WTC11 (cell line): ENCODE measurements around the gene KANSL1L. TPM values are rescaled to one million over a fixed set of nuclear protein-coding genes. Genes with fewer than 3 reads are reported as not detected.
A peak's percentile ranks its signal among the peaks of the same experiment; 100 is the strongest.

Experiments used
- ATAC-seq: fragments of 200-7000 bp; cut with Tn5 transposase; 2 replicates; pipeline ENCODE4 v1.10.0; 2021; ENCODE audit warnings: mild to moderate bottlenecking, moderate library complexity
- CTCF ChIA-PET: fragments of 300-600 bp; sonication (Branson Sonifier 250); formaldehyde crosslinking; loops from one replicate; lab custom pipeline; 2021; ENCODE audit warnings: antibody characterized with exemption; lab: Charles Lee
- POLR2A ChIA-PET: fragments of 350-600 bp; sonication (Branson Sonifier 250); formaldehyde crosslinking; loops from one replicate; lab custom pipeline; 2021; ENCODE audit warnings: antibody characterized with exemption; lab: Charles Lee
- DNase-seq: peaks from one replicate; pipeline ENCODE4 v3.0.0; 2021; ENCODE audit warnings: low spot score
- H3K27ac Mint-ChIP-seq: 2 replicates; pipeline ENCODE4 v1.8.0; 2021; ENCODE audit warnings: mixed read lengths
- H3K27me3 Mint-ChIP-seq: 2 replicates; pipeline ENCODE4 v1.8.0; 2021; ENCODE audit warnings: low read depth, mild to moderate bottlenecking, moderate library complexity, mixed read lengths
- H3K36me3 Mint-ChIP-seq: 2 replicates; pipeline ENCODE4 v1.8.0; 2021; ENCODE audit warnings: mixed read lengths
- H3K4me1 Mint-ChIP-seq: 2 replicates; pipeline ENCODE4 v1.8.0; 2022; ENCODE audit warnings: mixed read lengths
- H3K4me3 Mint-ChIP-seq: 2 replicates; pipeline ENCODE4 v1.8.0; 2021; ENCODE audit warnings: mild to moderate bottlenecking, moderate library complexity, mixed read lengths
- H3K9me3 Mint-ChIP-seq: 2 replicates; pipeline ENCODE4 v1.8.0; 2021; ENCODE audit warnings: mixed read lengths
- AR ChIP-seq: fragments of 250-450 bp; sonication (Bioruptor Pico); IDR thresholded peaks from 2 replicates; pipeline ENCODE4 v1.9.0; 2021; ENCODE audit warnings: mild to moderate bottlenecking
- CBFB ChIP-seq: sonication (generic); formaldehyde crosslinking; IDR thresholded peaks from 2 replicates; pipeline ENCODE4 v1.8.1; 2022; ENCODE audit warnings: mild to moderate bottlenecking, low read depth, missing genetic modification reagents
- FOXP4 ChIP-seq: sonication (generic); formaldehyde crosslinking; IDR thresholded peaks from 2 replicates; pipeline ENCODE4 v1.8.0; 2022; ENCODE audit warnings: mild to moderate bottlenecking, missing genetic modification reagents
- NR1H2 ChIP-seq: sonication (generic); formaldehyde crosslinking; IDR thresholded peaks from 2 replicates; pipeline ENCODE4 v1.9.0; 2021; ENCODE audit warnings: mild to moderate bottlenecking, moderate library complexity, missing genetic modification reagents
- NR2C2 ChIP-seq: sonication (generic); formaldehyde crosslinking; IDR thresholded peaks from 2 replicates; pipeline ENCODE4 v1.8.0; 2022; ENCODE audit warnings: mild to moderate bottlenecking, missing genetic modification reagents
- PRDM15 ChIP-seq: sonication (generic); formaldehyde crosslinking; IDR thresholded peaks from 2 replicates; pipeline ENCODE4 v1.8.0; 2022; ENCODE audit warnings: missing genetic modification reagents
- PREB ChIP-seq: sonication (generic); formaldehyde crosslinking; IDR thresholded peaks from 2 replicates; pipeline ENCODE4 v1.8.1; 2022; ENCODE audit warnings: mild to moderate bottlenecking, missing genetic modification reagents, moderate library complexity, borderline replicate concordance
- STAT6 ChIP-seq: sonication (generic); formaldehyde crosslinking; conservative IDR thresholded peaks from 2 replicates; pipeline ENCODE4 v1.8.1; 2023; ENCODE audit warnings: mild to moderate bottlenecking, low read depth, missing genetic modification reagents, moderate library complexity
- TEAD1 ChIP-seq: sonication (generic); formaldehyde crosslinking; IDR thresholded peaks from 2 replicates; pipeline ENCODE4 v1.8.0; 2022; ENCODE audit warnings: mild to moderate bottlenecking, missing genetic modification reagents
- TP53 ChIP-seq: sonication (generic); formaldehyde crosslinking; IDR thresholded peaks from 2 replicates; pipeline ENCODE4 v1.8.1; 2023; ENCODE audit warnings: mild to moderate bottlenecking, missing genetic modification reagents
- ZBTB21 ChIP-seq: sonication (generic); formaldehyde crosslinking; IDR thresholded peaks from 2 replicates; pipeline ENCODE4 v1.8.1; 2023; ENCODE audit warnings: mild to moderate bottlenecking, missing genetic modification reagents, borderline replicate concordance
- ZNF121 ChIP-seq: sonication (generic); formaldehyde crosslinking; IDR thresholded peaks from 2 replicates; pipeline ENCODE4 v1.8.0; 2023; ENCODE audit warnings: missing genetic modification reagents
- ZNF416 ChIP-seq: fragments of 250-450 bp; sonication (Bioruptor Pico); IDR thresholded peaks from 2 replicates; pipeline ENCODE4 v1.9.0; 2021; ENCODE audit warnings: mild to moderate bottlenecking, inconsistent platforms
- ZNF425 ChIP-seq: fragments of 250-450 bp; sonication (Bioruptor Pico); conservative IDR thresholded peaks from 2 replicates; pipeline ENCODE4 v1.9.0; 2021; ENCODE audit warnings: mild to moderate bottlenecking
- total RNA-seq: library from RNA; stranded (reverse); gene quantifications from 3 replicates; pipeline ENCODE4 v1.2.3, GENCODE V29; 2021

KANSL1L gene
- total RNA-seq, 1 experiment from 2014 or later, result 11.4 TPM

- POLR2A ChIA-PET, result no interaction called here
- peaks cover 29% of the 10 kb centered on the region for H3K36me3 Mint-ChIP-seq
- TF ChIP-seq AR (CRISPR knock-in tag) (no peak), STAT6 (CRISPR knock-in tag) (no peak), ZBTB21 (CRISPR knock-in tag) (no peak), TP53 (CRISPR knock-in tag) (no peak), FOXP4 (CRISPR knock-in tag) (no peak), ZNF416 (no peak), ZNF425 (no peak), PRDM15 (CRISPR knock-in tag) (no peak), NR1H2 (no peak), TEAD1 (CRISPR knock-in tag) (no peak), PREB (CRISPR knock-in tag) (no peak), NR2C2 (CRISPR knock-in tag) (no peak), CBFB (no peak), ZNF121 (CRISPR knock-in tag) (no peak)
- TF ChIP-seq, all 79 proteins: peak for 0
- H3K4me1 Mint-ChIP-seq, result peaks cover 13% of the 10 kb centered on the region
- ATAC-seq (no peak; the same call in 1 of the 2 replicates), DNase-seq (no peak)
- no peak overlapping the region for H3K4me3 Mint-ChIP-seq
- H3K27me3 Mint-ChIP-seq, result no peaks in the 10 kb centered on the region
- CTCF ChIA-PET, result interaction anchor here (1.2 kb wide), 1 partner anchor 70 kb away, joined by 5 read pairs; no protein-coding TSS in a partner anchor
- H3K27ac Mint-ChIP-seq, result peak overlapping the region; percentile 67
- H3K9me3 Mint-ChIP-seq, result peaks cover 18% of the 10 kb centered on the region
Observed at GRCh38 chr2:210128961-210129360, 42.2 kb downstream of the KANSL1L start.
